ENCODE data around the gene TSC2.

Gene TSC2

GRCh38 chr16:2061526-2061925, 13.7 kb downstream of the TSC2 start:
- no peak for TF ChIP-seq CTCF (IDR thresholded peaks at IDR 0.05; ENCODE audit: low read depth, low read length)
- no peak for DNase-seq (ENCODE audit: low read depth in 2 of 2)
- no peak overlapping the region for H3K4me3 ChIP-seq (replicated peaks in 1 of 2; ENCODE audit: low read depth in 2 of 2, low read length in 2 of 2)

GRCh38 chr16:2062801-2063200, 15.0 kb downstream of the TSC2 start:
- no peak for TF ChIP-seq CTCF (IDR thresholded peaks at IDR 0.05; ENCODE audit: low read depth, low read length)

GRCh38 chr16:2063861-2064260, 16.1 kb downstream of the TSC2 start:
- DNase-seq (ENCODE audit: low read depth in 2 of 2): no peak
- no peak overlapping the region for H3K4me3 ChIP-seq (replicated peaks in 1 of 2; ENCODE audit: low read depth in 2 of 2, low read length in 2 of 2)
- no peak for TF ChIP-seq CTCF (IDR thresholded peaks at IDR 0.05; ENCODE audit: low read depth, low read length)

More at GRCh38 chr16:2062801-2063200, 15.0 kb downstream of the TSC2 start:
- DNase-seq (ENCODE audit: low read depth in 2 of 2): no peak
- no peak overlapping the region for H3K4me3 ChIP-seq (replicated peaks in 1 of 2; ENCODE audit: low read depth in 2 of 2, low read length in 2 of 2)

- H3K4me3 ChIP-seq (replicated peaks in 1 of 2; ENCODE audit: low read depth in 2 of 2, low read length in 2 of 2): no peak overlapping the region
- no peak for DNase-seq (ENCODE audit: low read depth in 2 of 2)
- no peak for TF ChIP-seq CTCF (IDR thresholded peaks at IDR 0.05; ENCODE audit: low read depth, low read length)
Measured at GRCh38 chr16:2064368-2064945, 16.7 kb downstream of the TSC2 start.

- DNase-seq (ENCODE audit: low read depth in 2 of 2): no peak
Measured at GRCh38 chr16:2066139-2066538, 18.4 kb downstream of the TSC2 start.

GRCh38 chr16:2070576-2071453, 23.0 kb downstream of the TSC2 start:
- no peak for TF ChIP-seq CTCF (IDR thresholded peaks at IDR 0.05; ENCODE audit: low read depth, low read length)
- no peak overlapping the region for H3K4me3 ChIP-seq (replicated peaks in 1 of 2; ENCODE audit: low read depth in 2 of 2, low read length in 2 of 2)
- no peak for DNase-seq (ENCODE audit: low read depth in 2 of 2)

More at GRCh38 chr16:2066139-2066538, 18.4 kb downstream of the TSC2 start:
- no peak overlapping the region for H3K4me3 ChIP-seq (replicated peaks in 1 of 2; ENCODE audit: low read depth in 2 of 2, low read length in 2 of 2)
- TF ChIP-seq CTCF (IDR thresholded peaks at IDR 0.05; ENCODE audit: low read depth, low read length): no peak
